ENCODE measurements around the gene JHY. TPM values are rescaled to one million over a fixed set of nuclear protein-coding genes. Genes with fewer than 3 reads are reported as not detected.

Gene JHY
- total RNA-seq, 4 donors from 2014 or later = 9.6 to 14.9 (median 10.6) TPM

- 80% methylated on average over 12 of the region's 12 CpGs for WGBS
- no peak overlapping the region for H3K4me3 ChIP-seq
- intact Hi-C loops (cut with DNase I) = loop anchor here (5.0 kb wide), 2 partner anchors 54 to 219 kb away; no protein-coding TSS in a partner anchor
- H3K9me3 ChIP-seq = no peaks in the 10 kb centered on the region
- H3K36me3 ChIP-seq = no peaks in the 10 kb centered on the region
- peaks cover 0 to 27% (median 0%) of the 10 kb centered on the region in 4 donors for H3K27me3 ChIP-seq
- TF ChIP-seq POLR2AphosphoS5 (IDR thresholded peaks at IDR 0.05) (no peak), CTCF (IDR thresholded peaks at IDR 0.05) (no peak), EP300 (IDR thresholded peaks at IDR 0.05) (no peak), POLR2A (IDR thresholded peaks at IDR 0.05; ENCODE audit: low read depth) (no peak)
- DNase-seq (ENCODE audit: extremely low spot score) = peak; percentile 62
- H3K4me1 ChIP-seq = no peaks in the 10 kb centered on the region
- no peak overlapping the region for H3K27ac ChIP-seq (replicated peaks in 1 of 4)
These were observed 31.1 kb upstream of the JHY start for GRCh38 chr11:122851366-122851966.

GRCh38 chr11:122852074-122852795, 30.3 kb upstream of the JHY start:
- H3K36me3 ChIP-seq = no peaks in the 10 kb centered on the region
- no peaks in the 10 kb centered on the region for H3K4me1 ChIP-seq
- peaks cover 0 to 27% (median 0%) of the 10 kb centered on the region in 4 donors for H3K27me3 ChIP-seq
- no peak overlapping the region for H3K27ac ChIP-seq (replicated peaks in 1 of 4)
- no peak overlapping the region for H3K4me3 ChIP-seq
- 84% methylated on average over 10 of the region's 10 CpGs for WGBS
- intact Hi-C loops (cut with DNase I) = loop anchor here (5.0 kb wide), 2 partner anchors 55 to 220 kb away; no protein-coding TSS in a partner anchor
- no peaks in the 10 kb centered on the region for H3K9me3 ChIP-seq
- TF ChIP-seq CTCF (IDR thresholded peaks at IDR 0.05) = no peak
- TF ChIP-seq EP300 (IDR thresholded peaks at IDR 0.05) = no peak
- TF ChIP-seq POLR2A (IDR thresholded peaks at IDR 0.05; ENCODE audit: low read depth) = no peak
- TF ChIP-seq POLR2AphosphoS5 (IDR thresholded peaks at IDR 0.05) = no peak
- no peak for DNase-seq (ENCODE audit: extremely low spot score)

- Histone ChIP-seq H3K27ac (replicated peaks in 1 of 4) (no peak overlapping the region), H3K36me3 (no peaks in the 10 kb centered on the region), H3K27me3 (peaks cover 0 to 27% (median 0%) of the 10 kb centered on the region in 4 donors), H3K4me1 (no peaks in the 10 kb centered on the region), H3K9me3 (no peaks in the 10 kb centered on the region), H3K4me3 (no peak overlapping the region)
- WGBS = 90% methylated on average over 5 of the region's 5 CpGs
- TF ChIP-seq POLR2A (IDR thresholded peaks at IDR 0.05; ENCODE audit: low read depth) (no peak), POLR2AphosphoS5 (IDR thresholded peaks at IDR 0.05) (no peak), CTCF (IDR thresholded peaks at IDR 0.05) (no peak), EP300 (IDR thresholded peaks at IDR 0.05) (no peak)
- no peak for DNase-seq (ENCODE audit: extremely low spot score)
- intact Hi-C loops (cut with DNase I) = loop anchor here (5.0 kb wide), 2 partner anchors 55 to 220 kb away; no protein-coding TSS in a partner anchor
These were observed 29.8 kb upstream of the JHY start for GRCh38 chr11:122852796-122853160.

GRCh38 chr11:122853261-122853660, 29.3 kb upstream of the JHY start:
- DNase-seq (ENCODE audit: extremely low spot score) = no peak
- intact Hi-C loops (cut with DNase I) = loop anchor here (5.0 kb wide), 2 partner anchors 56 to 221 kb away; no protein-coding TSS in a partner anchor
- no peak overlapping the region for H3K27ac ChIP-seq (replicated peaks in 1 of 4)
- 90% methylated on average over 11 of the region's 11 CpGs for WGBS
- H3K27me3 ChIP-seq = peaks cover 0 to 27% (median 0%) of the 10 kb centered on the region in 4 donors
- H3K36me3 ChIP-seq = no peaks in the 10 kb centered on the region
- no peaks in the 10 kb centered on the region for H3K4me1 ChIP-seq
- no peaks in the 10 kb centered on the region for H3K9me3 ChIP-seq
- TF ChIP-seq CTCF (IDR thresholded peaks at IDR 0.05) = no peak
- TF ChIP-seq POLR2A (IDR thresholded peaks at IDR 0.05; ENCODE audit: low read depth) = no peak
- no peak for TF ChIP-seq POLR2AphosphoS5 (IDR thresholded peaks at IDR 0.05)
- no peak for TF ChIP-seq EP300 (IDR thresholded peaks at IDR 0.05)
- no peak overlapping the region for H3K4me3 ChIP-seq

Measured in esophagus muscularis mucosa (tissue), 4 donors.